ENCODE results near the gene RRP15.

DNA sequence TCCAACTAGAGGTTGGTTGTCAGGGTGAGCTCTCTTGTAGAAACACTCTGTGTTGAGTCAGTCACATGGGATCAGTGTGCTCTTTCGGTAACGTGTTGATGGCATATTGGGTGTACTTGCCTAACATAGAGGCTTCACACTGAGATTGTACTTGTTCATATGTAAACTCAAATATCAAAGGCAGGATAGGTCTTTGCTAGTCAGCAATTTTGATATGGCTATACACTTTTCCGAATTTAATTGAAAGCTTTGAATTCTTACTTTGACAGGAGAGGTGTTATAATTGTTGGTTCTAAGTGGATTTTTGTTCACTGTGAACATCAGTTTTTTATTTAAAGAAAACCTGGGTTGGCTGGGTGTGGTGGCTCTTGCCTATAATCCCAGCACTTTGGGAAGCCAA is 43.7 kb downstream of the RRP15 start:
- TF ChIP-seq POLR2A (IDR thresholded peaks at IDR 0.05) = no peak
- TF ChIP-seq, protein P1, sequence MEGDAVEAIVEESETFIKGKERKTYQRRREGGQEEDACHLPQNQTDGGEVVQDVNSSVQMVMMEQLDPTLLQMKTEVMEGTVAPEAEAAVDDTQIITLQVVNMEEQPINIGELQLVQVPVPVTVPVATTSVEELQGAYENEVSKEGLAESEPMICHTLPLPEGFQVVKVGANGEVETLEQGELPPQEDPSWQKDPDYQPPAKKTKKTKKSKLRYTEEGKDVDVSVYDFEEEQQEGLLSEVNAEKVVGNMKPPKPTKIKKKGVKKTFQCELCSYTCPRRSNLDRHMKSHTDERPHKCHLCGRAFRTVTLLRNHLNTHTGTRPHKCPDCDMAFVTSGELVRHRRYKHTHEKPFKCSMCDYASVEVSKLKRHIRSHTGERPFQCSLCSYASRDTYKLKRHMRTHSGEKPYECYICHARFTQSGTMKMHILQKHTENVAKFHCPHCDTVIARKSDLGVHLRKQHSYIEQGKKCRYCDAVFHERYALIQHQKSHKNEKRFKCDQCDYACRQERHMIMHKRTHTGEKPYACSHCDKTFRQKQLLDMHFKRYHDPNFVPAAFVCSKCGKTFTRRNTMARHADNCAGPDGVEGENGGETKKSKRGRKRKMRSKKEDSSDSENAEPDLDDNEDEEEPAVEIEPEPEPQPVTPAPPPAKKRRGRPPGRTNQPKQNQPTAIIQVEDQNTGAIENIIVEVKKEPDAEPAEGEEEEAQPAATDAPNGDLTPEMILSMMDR (IDR thresholded peaks at IDR 0.05) = no peak
